Measurements from ENCODE around the gene NTSR1.

NTSR1 gene

DNA sequence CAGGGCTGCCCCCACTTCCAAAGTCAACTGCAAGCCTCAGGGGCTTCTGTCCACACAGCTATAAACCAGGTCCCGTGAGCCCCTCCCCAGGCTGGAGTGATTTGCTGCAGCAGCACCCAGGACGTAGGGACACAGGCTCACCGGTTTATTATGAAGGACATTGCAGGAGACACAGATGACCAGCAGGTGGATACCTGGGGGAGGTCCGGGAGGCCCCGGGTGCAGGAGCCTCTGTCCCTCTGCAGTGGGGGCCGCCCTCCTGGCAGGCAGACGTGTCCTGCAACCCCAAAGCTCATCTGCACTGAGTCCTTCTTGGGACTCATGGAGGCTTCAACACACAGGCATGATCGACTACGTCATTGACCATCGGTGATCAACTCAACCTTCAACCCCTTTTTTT, 14.5 kb upstream of the NTSR1 start:
- DNase-seq (ENCODE audit: low spot score) = no peak

DNA sequence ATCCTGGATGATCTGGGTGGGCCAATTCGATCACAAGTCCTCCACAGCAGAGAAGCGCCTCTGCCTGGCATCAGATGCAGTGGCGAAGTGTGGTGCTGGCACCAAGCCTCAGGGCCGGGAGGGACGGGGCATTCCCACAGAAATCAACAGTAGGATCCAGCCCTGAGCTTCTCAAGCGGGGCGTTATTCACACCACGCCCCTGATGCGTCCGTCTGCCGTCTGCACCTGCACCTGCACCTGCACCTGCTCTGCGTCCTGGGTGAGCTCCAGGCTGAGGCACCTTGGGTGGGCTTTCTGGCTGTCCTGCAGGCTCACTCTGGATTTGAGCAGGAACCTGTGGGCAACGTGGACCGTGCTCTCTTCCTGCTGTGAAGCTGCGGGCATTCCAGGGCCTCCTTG, 13.8 kb upstream of the NTSR1 start:
- DNase-seq (ENCODE audit: low spot score) = no peak

DNA sequence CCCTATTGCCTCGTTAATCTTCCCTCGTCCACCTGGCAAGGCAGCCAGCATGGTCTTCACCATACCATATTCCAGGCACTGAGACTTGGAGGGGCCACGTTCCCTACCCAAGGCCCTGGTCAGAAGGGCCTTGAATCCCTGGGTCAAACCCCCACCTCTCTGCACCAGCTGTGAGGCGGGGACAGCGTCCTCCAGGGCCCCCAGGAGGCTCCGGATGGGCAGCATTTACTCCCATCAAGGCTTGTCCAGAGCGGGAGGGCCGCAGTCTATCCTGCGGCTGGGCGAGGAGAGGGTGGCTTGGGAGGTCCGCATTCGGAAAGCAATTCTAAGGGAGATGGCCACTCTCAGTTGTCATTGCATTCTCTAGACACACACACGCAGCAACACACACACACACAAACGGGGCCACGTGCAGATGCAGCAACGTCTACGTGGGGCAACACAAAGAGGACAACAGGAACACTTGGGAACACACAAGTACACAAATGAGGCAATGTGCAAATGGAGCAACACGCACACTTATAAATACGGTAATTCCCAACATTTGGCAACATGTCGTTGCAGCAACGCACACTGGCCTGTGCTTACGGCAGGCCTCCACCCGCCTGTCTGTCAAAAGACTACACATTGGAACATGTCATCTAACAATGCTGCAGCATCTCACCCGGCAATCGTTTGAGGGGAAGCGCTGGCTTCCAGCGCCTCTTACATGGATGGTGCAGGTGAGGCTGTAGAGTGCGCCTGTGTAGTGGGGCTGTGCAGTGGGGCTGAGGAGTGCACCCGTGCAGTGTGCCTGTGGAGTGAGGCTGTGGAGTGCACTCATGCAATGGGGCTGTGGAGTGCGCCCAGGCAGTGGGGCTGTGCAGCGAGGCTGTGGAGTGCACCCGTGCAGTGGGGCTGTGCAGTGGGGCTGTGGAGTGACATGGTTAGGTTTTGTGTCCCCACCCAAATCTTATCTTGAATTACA, 12.9 kb upstream of the NTSR1 start:
- no peak for DNase-seq (ENCODE audit: low spot score)

DNA sequence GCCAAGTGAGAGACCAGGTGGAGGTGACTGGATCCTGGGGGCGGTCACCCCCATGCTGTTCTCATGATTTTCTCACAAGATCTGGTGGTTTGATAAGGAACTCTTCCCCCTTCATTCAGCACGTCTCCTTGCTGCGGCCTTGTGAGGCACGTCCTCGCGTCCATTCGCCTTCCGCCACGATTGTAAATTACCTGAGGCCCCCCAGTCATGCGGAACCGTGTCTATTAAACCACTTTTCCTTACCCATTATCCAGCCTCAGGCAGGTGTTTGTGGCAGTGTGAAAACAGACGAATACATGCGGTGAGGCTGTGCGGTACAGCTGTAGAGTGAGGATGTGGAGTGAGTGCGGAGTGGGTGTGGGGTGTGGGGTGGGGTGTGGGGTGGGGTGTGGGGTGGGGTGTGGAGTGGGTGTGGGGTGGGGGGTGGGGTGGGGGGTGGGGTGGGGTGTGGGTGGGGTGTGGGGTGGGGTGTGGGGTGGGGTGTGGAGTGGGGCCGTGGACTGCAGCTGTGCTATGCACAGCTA, 12.1 kb upstream of the NTSR1 start:
- DNase-seq (ENCODE audit: low spot score) = no peak

DNA sequence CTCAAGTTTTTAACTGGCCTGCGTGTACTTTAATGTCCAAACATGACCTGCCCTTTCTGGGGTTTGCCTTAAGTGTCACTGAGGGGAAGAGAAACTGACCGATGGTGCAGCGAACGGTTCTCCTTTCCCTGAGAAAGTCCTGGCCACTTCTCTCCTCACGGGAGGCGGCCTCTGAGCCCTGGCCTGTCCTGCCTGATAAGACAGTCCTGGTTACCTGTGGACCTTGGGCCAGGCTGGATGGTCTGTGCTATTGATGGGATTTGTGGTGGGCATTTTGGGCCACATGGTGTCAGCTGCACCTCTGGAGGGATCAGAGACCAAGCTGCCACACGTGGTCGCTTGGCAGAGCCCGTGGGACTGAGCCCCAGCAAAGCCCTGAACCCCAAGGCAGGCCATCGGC, 11.6 kb upstream of the NTSR1 start:
- DNase-seq (ENCODE audit: low spot score) = no peak

DNA sequence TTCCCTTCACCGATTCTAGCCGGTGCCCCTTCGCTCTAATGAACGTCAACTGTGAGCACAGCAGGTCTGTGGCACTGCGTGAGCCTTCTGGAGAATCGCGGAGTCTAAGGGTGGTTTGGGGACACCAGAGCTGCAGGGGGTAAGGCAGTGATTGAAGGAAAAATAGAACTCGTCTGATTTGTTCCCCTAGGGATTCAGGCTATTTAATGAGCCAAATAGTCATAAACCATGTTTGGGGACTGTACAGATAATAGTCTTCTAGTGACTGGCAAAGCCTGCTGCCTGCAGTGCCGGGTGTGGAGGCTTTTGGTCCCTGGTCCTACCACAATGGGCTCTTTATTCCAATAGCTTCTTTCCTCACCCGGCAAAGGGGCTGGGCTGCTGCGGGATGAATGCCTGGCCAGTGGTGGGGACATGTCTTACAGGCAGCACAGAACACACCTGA, 11.1 kb upstream of the NTSR1 start:
- no peak for DNase-seq (ENCODE audit: low spot score)

DNA sequence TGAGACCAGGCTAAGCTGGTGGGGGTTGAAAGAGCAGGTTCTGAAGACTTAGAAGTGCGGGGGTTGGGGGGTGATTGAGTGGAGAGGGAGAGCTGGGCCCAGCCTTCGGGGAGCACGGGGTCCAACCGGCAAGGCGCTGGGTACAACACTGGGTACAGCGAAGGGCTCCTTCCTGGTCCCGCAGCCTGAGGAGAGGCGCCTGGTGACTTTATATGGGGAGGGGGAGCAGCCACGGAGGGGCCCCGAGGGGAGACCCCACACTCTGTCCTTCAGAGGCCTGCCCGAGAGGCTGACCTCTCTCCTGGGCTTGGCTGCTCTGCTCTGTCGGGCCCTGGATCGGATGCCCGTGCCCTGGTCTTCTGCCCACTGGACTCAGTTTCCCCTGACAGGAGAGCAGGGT, 10.4 kb upstream of the NTSR1 start:
- no peak for DNase-seq (ENCODE audit: low spot score)

DNA sequence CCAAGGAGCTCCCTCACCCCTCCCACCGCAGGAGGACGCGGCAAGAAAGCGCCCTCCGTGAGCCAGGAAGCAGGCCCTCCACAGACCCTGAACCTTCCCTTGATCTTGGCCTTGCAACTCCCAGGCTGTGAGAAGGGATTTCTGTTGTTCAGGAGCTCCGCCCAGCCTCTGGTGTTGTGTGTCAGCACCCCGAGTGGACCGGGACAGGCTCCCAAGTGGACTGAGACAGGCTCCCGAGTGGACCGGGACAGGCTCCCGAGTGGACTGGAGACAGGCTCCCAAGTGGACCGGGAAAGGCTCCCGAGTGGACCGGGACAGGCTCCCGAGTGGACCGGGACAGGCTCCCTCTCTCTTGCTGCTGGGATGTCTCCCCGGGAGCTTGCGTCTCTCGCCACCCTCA, 9.3 kb upstream of the NTSR1 start:
- no peak for DNase-seq (ENCODE audit: low spot score)

DNA sequence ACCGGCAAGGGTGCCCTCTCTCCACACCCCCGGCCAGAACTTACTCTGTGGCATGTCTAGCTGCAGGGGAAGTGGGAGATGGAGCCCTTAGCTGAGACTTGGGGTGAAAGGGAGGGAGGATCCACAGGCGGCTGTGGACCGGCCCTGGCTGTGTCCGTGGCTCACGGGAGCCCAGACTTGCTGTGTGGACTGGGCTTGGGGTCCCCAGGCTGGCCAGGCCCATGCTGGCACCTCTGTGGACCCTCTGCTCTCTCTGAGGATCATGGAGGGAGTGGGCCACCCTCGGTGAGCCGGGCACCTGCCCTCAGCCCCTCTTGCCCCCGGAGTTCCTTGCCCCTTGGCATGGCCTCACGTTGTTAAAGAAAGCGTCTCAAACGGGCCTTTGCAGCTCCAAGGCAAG, 8.9 kb upstream of the NTSR1 start:
- DNase-seq (ENCODE audit: low spot score) = no peak

DNA sequence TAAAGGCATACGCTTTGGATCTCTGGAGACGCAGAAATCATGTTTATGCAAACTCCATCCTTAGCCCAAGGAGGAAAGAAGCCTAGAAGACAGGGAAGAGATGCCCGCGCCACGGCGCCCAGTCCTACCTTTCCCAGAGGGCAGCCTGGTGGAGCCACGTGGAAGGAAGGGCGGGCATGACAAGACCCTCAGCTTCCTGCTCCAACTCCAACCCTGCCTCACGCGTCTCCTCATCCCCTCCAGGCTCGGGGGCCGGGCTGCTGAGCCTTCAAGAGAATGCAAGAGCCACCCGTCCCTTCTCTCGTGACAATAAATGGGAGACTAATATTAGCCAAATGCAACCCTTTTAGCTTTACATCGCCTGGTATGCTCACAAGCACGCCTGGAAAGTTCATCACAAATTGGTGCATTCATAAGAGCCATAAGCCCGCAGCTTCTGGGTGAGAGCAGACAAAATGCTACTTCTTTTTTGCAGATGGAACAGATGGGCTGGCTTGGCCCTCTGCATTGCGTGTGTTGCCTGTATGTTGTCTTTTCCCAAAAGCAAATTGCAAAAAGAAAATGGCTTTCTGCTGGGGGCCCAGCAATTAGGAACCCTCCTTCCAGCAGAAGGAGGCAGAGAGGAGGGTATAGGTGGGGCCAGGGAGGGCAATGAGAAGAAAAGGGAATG, 8.2 kb upstream of the NTSR1 start:
- DNase-seq (ENCODE audit: low spot score) = no peak

DNA sequence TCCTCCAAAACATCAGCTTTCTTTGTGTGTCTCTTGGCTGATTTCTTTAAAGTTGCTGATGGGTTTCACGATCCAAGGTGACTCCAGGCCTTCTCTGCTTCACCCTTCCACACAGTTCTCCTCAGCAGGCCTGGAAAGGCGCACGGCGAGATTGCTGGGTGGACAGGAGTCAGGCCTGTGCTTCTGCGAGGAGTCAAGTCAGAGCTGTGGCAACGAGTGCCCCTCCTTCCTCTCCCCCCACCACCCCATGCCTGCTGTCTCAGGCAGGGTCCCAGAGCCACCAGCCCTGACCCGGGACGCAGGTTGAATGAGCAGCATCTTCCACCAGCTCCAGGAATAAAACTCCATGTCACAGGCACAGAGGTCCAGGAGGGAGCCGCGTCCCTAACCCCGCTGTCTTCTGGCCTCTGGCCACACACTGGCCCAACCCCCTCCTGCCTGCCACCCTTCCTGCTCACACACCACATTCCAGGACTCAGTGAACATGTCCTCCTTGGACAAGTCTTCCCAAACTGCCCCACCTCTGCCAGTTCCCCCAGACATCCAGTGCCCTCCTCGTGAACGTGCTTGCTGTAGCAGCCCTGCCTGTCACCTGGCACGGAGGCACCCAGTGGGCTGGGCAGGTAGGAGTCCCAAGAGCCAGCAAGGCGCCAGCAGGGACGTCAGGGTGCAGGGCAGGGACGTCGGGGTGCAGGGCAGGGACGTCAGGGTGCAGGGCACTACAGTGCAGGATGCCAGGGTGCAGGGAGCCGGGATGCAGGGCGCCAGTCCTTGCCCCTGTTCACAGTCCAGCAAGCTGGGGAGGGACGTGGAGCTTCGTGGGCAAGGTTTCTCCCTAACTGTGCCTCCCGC, 7.2 kb upstream of the NTSR1 start:
- DNase-seq (ENCODE audit: low spot score) = no peak

DNA sequence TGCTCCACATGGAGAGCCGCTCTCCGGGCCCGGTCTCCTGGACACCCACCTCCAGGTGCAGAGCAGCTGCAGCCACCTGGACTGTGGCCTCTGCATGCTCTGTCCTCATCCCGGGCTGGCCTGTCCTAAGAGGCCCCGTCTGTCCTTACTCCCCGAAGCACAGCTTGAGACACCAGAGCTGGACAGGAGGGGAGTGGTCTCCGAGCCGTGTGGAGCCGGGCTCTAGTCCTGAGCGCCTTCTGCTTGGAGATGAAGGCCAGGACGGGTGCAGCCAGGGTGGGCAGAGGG, 6.7 kb upstream of the NTSR1 start:
- DNase-seq (ENCODE audit: low spot score) = no peak

DNA sequence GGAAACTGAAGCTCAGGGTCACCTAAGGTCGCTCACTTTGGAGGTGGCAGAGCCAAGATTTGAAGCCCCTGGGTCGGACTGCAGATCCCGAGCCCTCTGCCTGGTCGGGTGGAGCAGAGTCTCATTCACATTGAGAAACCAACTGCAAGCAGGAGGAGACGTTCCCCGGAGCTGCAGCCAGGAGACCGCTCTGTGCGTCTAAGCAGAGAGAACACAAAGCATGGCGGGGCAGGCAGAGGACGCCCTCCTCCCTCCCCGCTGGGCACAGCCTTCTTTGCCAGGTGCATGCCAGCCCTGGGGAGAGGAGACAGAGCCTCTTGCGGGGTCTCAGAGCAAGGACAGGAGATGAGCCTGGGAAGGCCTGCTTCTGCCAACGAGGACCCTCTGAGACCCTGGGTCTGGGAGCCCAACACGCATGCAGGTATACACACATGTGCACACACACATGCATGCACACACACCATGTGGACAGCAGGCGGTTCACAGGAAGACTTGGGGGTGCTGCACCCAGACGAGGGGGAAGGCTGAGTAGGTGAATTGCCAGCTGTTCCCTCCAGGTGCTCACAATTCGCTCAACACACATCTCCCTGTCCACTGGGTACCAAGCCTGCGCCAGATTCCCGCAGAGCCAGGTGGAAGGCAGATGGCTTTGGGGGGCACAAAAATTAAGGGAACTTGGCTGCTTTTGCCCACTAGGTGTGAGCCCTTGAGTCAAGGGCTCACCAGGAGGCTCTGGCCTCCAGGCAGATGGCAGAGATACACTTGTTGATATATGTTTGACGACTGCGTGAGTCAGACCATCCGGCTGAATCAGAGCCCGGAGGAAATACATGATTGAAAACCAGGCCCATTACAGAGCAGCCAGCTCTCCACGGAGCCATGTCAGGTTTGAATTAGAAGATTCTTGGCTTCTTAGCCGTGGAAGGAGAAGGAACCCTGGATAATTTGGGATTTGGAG, 5.5 kb upstream of the NTSR1 start:
- no peak for DNase-seq (ENCODE audit: low spot score)

DNA sequence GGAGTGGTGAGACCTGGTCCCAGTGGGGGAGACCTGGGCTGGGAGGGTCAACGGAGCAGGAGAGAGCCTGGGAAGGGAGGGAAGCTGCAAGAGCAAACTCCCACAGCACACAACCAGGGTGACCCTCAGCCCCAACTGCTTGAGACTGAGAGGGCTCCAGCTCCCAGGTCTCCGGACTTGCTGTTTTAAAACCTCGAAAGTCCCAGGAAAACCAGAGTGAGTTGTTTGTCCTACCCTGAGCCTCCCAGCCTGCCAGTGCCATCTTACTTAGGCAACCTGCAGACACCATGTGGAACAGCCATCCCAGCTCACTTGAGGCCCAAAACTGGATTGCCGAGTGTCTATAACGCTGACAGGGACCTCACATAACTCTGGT, 4.8 kb upstream of the NTSR1 start:
- no peak for DNase-seq (ENCODE audit: low spot score)

DNA sequence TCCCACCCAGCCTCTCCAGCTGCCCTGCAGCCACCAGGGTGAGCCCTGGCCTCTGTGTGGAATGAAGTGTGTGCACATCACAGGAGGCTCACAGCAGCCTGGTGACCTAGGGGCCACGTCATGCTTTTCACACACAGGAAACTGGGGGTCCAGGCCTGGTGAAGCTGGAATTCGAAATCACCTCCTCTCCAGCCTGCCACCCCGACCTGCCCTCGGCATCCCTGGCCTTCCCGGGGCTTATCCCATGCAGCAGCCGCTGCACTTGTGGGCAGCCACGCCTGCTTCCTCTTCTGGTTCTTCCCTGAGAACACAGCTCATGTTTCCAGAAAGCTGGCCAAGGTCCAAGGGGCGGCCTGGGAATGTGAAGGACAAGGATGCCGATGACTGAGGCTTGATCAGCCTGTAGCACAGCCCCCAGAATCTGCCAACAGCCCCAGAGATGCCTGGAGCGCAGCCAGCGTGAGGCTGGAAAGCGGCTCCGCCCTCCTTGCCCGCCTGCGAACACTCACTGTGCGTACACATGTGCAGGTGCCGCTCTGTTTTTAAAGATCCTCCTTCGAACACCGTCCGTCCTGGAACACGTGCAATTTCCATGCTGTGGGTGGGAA, 4.2 kb upstream of the NTSR1 start:
- no peak for DNase-seq (ENCODE audit: low spot score)

DNA sequence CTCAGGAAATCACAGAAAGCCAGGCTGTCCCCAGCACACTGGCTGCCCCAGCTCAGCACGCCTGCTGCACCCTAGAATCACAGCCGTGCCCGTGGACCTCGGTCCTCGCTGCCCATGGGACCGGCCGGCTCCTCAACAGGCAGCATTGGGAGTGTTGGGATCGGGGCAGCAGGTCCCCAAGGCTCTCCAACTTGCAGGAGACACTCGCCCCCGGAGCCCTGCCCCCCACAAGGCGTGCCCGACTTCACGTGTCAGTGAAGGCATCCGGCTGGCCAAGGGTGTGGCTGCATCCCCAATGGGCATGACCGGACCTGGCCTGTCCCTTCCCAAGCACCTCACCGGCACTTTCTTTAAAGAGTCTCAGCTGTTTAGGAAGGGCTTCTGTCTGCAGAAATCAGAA, 3.0 kb upstream of the NTSR1 start:
- no peak for DNase-seq (ENCODE audit: low spot score)

DNA sequence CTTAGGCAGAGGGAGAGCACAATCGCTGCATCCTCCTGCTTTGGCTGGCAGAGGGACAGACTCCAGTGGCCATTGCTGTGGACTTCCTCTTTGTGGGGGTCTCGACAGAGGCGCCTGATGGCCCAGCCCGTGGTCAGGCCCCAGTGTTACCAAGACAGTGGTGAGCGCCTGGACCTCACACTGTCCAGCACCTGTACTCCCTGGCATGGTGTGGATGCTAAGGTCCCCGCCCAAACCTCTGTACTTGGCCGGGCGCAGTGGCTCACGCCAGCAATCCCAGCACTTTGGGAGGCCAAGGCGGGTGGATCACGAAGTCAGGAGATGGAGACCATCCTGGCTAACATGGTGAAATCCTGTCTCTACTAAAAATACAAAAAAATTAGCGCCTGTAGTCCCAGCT, 2.3 kb upstream of the NTSR1 start:
- DNase-seq (ENCODE audit: low spot score) = no peak

DNA sequence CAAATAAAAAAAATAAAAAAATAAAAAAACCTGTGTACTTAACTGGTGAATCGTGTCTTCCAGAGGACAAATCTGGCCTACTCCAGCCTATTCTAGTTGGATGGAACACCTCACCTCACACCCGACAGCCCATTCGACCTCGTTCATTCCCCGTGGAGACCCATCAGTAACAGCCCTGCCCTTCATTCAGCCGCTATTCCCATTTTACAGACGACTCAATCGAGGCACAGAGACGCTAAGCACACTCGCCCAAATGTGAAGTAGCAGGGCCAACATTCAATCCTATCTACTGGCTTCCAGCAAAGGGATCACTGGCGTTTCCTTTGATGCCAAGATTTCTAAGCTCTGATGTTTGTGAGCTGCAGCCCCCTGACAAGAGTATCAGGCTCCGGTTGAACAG, 1.8 kb upstream of the NTSR1 start:
- DNase-seq (ENCODE audit: low spot score) = no peak

DNA sequence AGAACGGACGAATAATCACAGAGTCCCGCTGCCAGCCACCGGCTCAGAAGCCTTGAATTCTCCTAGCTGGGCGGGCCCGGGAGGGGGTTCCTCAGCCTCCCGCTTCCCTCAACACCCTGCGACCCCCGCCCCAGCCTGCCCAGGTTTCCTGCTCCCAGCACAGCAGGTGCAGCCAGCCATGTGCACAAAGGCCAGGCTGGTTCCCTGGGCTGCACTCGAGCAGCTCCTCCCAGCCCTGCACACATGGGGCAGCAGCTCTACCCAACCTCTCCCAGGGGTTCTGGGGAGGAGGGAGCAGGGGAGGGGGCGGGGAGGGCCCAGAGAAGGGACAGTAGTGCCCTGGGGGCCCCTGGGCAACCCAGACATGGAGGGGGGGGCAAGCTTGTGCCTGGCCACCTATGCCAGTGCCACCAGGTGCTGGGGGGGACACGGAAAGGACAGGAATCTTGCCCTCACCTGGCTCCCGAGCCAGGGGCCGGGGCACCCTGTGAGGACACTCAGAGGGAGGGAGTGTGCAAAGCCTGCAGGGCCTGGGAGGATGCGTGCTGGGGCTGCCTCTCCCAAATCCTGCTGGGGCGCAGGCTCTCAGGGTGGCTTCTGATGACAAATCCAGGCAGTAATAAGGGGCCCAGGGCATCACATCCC, 1.2 kb upstream of the NTSR1 start:
- no peak for DNase-seq (ENCODE audit: low spot score)

DNA sequence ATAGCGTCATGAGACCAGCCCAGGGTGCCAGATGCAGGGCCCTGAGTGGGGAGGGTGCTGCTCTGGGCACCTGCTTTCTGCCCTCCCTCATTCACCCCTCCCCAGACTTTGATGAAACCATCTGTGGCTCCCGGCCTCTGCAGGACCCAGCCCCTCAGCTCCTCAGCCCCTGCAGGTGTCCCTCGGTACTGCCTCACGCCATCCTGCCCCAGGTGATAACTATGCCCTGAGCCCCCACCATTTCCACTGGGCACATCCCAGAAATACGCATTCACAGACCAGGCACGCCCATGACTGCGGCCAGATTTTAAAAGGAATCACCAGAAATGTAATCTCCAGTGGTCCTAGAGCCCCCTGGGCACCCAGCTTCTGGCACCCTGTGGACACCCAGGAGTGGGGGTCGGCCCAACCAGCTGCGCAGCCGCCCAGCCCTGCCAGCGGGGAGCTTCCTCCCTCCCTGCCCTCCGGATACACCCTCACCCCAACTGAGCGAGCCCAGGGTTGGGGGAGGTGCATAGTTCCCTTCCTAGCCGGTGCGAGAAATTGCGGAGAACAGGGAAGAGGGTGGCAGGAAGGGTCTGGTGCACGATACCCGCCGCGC, 615 bp upstream of the NTSR1 start:
- DNase-seq (ENCODE audit: low spot score) = no peak

All from ecto neural progenitor cell (in vitro differentiated cells).